ENCODE measurements around the gene XPR1. TPM values are rescaled to one million over a fixed set of nuclear protein-coding genes. Genes with fewer than 3 reads are reported as not detected.
A peak's percentile ranks its signal among the peaks of the same experiment; 100 is the strongest.

XPR1 gene
- total and polyA plus RNA-seq, 8 donors = 0.92 to 27.0 (median 4.5) TPM

- Histone ChIP-seq H3K4me1 (peaks cover 13 to 52% (median 26%) of the 10 kb centered on the region in 4 donors), H3K4me3 (no peak overlapping the region), H3K36me3 (peaks cover 0 to 8% (median 6%) of the 10 kb centered on the region in 4 donors), H3K9me3 (no peaks in the 10 kb centered on the region), H3K27me3 (no peaks in the 10 kb centered on the region), H3K27ac (no peak overlapping the region)
- no peak for TF ChIP-seq POLR2A (IDR thresholded peaks at IDR 0.05)
- 74 to 83% (median 79%) methylated on average over 2 of the region's 2 CpGs for WGBS, 5 donors
- intact Hi-C loops (cut with DNase I; ENCODE audit: low total_unique reads) = no loop called here
- no peak for DNase-seq
Measured at GRCh38 chr1:180924939-180925338, 293.1 kb downstream of the XPR1 start.

- 23 to 49% (median 35%) methylated on average over 5 to 7 of the region's 7 CpGs for WGBS, 5 donors
- intact Hi-C loops (cut with DNase I; ENCODE audit: low total_unique reads) = no loop called here
- Histone ChIP-seq H3K36me3 (peaks cover 0 to 9% (median 6%) of the 10 kb centered on the region in 4 donors), H3K27ac (peak overlapping the region in 2 of 5 donors; percentile 58 to 80), H3K4me3 (no peak overlapping the region), H3K4me1 (peaks cover 13 to 52% (median 26%) of the 10 kb centered on the region in 4 donors), H3K9me3 (no peaks in the 10 kb centered on the region), H3K27me3 (no peaks in the 10 kb centered on the region)
- peak in 1 of 2 donors; percentile 57 for DNase-seq
- TF ChIP-seq POLR2A (IDR thresholded peaks at IDR 0.05) = no peak
- no peak for TF ChIP-seq EP300 (IDR thresholded peaks at IDR 0.05)
- TF ChIP-seq POLR2AphosphoS5 (IDR thresholded peaks at IDR 0.05) = no peak
- no peak for TF ChIP-seq CTCF (IDR thresholded peaks at IDR 0.05)
Measured at GRCh38 chr1:180925471-180926051, 293.7 kb downstream of the XPR1 start.

GRCh38 chr1:180926164-180926981, 294.6 kb downstream of the XPR1 start:
- H3K36me3 ChIP-seq = peaks cover 0 to 12% (median 6%) of the 10 kb centered on the region in 4 donors
- WGBS, 5 donors = 26 to 53% (median 50%) methylated on average over 13 to 14 of the region's 14 CpGs
- H3K4me3 ChIP-seq = peak overlapping the region in 1 of 4 donors; percentile 10
- intact Hi-C loops (cut with DNase I; ENCODE audit: low total_unique reads) = no loop called here
- no peak for TF ChIP-seq CTCF (IDR thresholded peaks at IDR 0.05)
- no peak for TF ChIP-seq POLR2AphosphoS5 (IDR thresholded peaks at IDR 0.05)
- TF ChIP-seq POLR2A (IDR thresholded peaks at IDR 0.05) = no peak
- TF ChIP-seq EP300 (IDR thresholded peaks at IDR 0.05) = no peak
- no peaks in the 10 kb centered on the region for H3K27me3 ChIP-seq
- peak overlapping the region in 4 of 5 donors; percentile 45 to 80 (median 57) for H3K27ac ChIP-seq
- H3K4me1 ChIP-seq = peaks cover 13 to 52% (median 26%) of the 10 kb centered on the region in 4 donors
- no peaks in the 10 kb centered on the region for H3K9me3 ChIP-seq
- peak in 1 of 2 donors; percentile 88 for DNase-seq

DNA sequence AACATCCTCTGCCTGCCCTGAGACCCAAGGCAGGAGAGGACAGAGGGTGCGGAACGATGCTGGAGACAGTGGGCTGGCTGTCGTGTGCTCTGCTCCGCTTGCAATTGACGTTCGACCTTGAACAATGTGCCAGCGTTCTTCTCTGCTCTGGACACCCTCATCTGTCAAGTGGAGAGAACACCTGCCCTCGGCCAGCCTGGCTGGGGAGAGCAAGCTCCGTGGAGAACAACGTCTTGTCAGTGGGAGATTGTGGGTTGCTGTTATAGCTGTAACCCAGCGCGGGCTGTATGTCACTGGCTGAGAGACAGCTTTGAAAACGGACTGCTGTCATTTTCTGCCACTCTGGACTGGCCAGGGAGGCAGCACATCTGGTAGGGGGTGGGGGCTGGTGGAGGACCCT, 295.5 kb downstream of the XPR1 start:
- DNase-seq = peak in 1 of 2 donors; percentile 50
- Histone ChIP-seq H3K4me1 (peaks cover 13 to 52% (median 26%) of the 10 kb centered on the region in 4 donors), H3K36me3 (peaks cover 0 to 18% (median 9%) of the 10 kb centered on the region in 4 donors), H3K27me3 (no peaks in the 10 kb centered on the region), H3K27ac (peak overlapping the region in 4 of 5 donors; percentile 45 to 80 (median 57)), H3K4me3 (no peak overlapping the region), H3K9me3 (no peaks in the 10 kb centered on the region)
- no peak for TF ChIP-seq POLR2AphosphoS5 (IDR thresholded peaks at IDR 0.05)
- TF ChIP-seq CTCF (IDR thresholded peaks at IDR 0.05) = no peak
- TF ChIP-seq POLR2A (IDR thresholded peaks at IDR 0.05) = no peak
- TF ChIP-seq EP300 (IDR thresholded peaks at IDR 0.05) = no peak
- 73 to 83% (median 83%) methylated on average over 13 of the region's 13 CpGs for WGBS, 5 donors
- intact Hi-C loops (cut with DNase I; ENCODE audit: low total_unique reads) = no loop called here
